ENCODE measurements around the gene SF3B3.
"Not testable (repeated sequence)": the region's sequence is repeated elsewhere in the genome, so short reads cannot be mapped to it uniquely, and the experiment has no call there.

SF3B3 gene

GRCh38 chr16:70569752-70570151 is 46.1 kb downstream of the SF3B3 start:
- DNase-seq = no peak

GRCh38 chr16:70570967-70571570 is 47.5 kb downstream of the SF3B3 start:
- no peak for DNase-seq

GRCh38 chr16:70571623-70572022 is 48.0 kb downstream of the SF3B3 start:
- DNase-seq = no peak

- no peak for DNase-seq
Observed at GRCh38 chr16:70572050-70572925, 48.7 kb downstream of the SF3B3 start.

- no peak for DNase-seq
Observed at GRCh38 chr16:70572926-70573270, 49.3 kb downstream of the SF3B3 start.

- no peak for DNase-seq
Observed at GRCh38 chr16:70573451-70574121, 50.0 kb downstream of the SF3B3 start.

- peak; percentile 86 for DNase-seq
Observed at GRCh38 chr16:70574595-70575271, 51.1 kb downstream of the SF3B3 start.

GRCh38 chr16:70575376-70575775 is 51.8 kb downstream of the SF3B3 start:
- DNase-seq = no peak

- DNase-seq = peak; percentile 49
Observed at GRCh38 chr16:70576431-70577255, 53.0 kb downstream of the SF3B3 start.

GRCh38 chr16:70577256-70577698 is 53.7 kb downstream of the SF3B3 start:
- no peak for DNase-seq

- DNase-seq = peak; percentile 17
Observed at GRCh38 chr16:70578035-70578434, 54.4 kb downstream of the SF3B3 start.

GRCh38 chr16:70579248-70579647 is 55.6 kb downstream of the SF3B3 start:
- DNase-seq = no peak

GRCh38 chr16:70579648-70580630 is 56.3 kb downstream of the SF3B3 start:
- peak; percentile 7 for DNase-seq

GRCh38 chr16:70582280-70582978 is 58.8 kb downstream of the SF3B3 start:
- DNase-seq = no peak

GRCh38 chr16:70586731-70587130 is 63.1 kb downstream of the SF3B3 start:
- no peak for DNase-seq

GRCh38 chr16:70588565-70588964 is 64.9 kb downstream of the SF3B3 start:
- DNase-seq = no peak

- DNase-seq = not testable (repeated sequence)
Observed at GRCh38 chr16:70589416-70589815, 65.8 kb downstream of the SF3B3 start.

GRCh38 chr16:70589998-70590471 is 66.4 kb downstream of the SF3B3 start:
- no peak for DNase-seq

- no peak for DNase-seq
Observed at GRCh38 chr16:70590722-70591415, 67.3 kb downstream of the SF3B3 start.

GRCh38 chr16:70591615-70592014 is 68.0 kb downstream of the SF3B3 start:
- DNase-seq = no peak
